Right kidney (tissue), 1 donor: ENCODE measurements around the gene ALDH16A1.

ENCODE experiments used
- DNase-seq: peaks from one replicate; pipeline ENCODE4 v3.0.0-alpha.2; 2016

Gene ALDH16A1

DNA sequence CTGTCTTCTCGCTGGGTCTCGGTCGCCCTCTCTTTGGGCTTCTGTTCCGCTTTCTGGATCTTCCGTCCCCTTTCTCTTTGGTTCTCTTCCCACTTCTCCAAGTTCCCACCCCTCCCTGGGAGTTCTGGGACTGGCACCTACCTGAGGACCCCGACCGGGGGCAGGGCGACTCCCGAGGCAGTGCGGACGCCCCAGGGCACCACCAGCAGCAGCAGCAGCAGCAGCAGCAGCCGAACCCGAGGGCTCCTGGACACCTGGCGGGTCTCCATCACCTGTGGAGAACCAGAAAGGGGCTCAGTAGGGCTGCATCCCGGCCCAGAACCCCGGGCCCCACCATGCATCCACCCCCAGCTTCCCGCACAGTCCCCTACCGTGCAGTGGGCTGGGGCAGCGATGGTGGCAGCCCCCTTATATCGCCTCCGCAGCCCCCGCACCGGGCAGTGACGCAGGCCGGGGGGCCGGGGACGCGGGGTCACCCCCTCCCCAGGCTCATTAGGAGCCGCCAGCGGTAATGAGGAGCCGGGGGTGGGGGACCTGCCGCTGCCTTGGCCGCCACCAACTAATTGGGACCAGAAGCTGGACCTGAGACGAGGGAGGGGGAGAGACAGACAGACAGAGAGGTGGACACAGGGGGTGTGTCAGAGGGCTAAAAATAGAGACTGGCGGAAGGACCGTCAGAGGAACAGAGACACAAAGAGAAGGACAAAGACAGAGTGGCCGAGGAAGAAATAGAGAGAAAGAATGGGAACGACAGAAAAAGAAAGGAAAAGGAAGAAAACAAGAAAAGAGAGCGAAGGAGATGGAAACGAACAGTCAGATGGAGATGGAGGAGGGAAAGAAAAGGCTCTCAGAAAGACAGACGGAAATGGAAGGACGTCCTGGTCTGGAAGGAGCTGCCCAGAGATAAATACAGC, 29.7 kb upstream of the ALDH16A1 start, which contains the start of gene PTH2:
TSS of gene PTH2 (minus strand) at position 371 of the 914 bp plus-strand sequence. CDS start at position 269, 102 bp downstream.
- no peak for DNase-seq

- no peak for DNase-seq
Measured at GRCh38 chr19:49423985-49424303, 29.1 kb upstream of the ALDH16A1 start.

GRCh38 chr19:49425178-49425577, 27.8 kb upstream of the ALDH16A1 start, which contains the start of gene GFY:
Gene GFY (plus strand): TSS chr19:49425388. CDS start chr19:49426431, 1,043 bp downstream.
- DNase-seq = no peak

GRCh38 chr19:49425922-49426592, 27.0 kb upstream of the ALDH16A1 start:
- DNase-seq = no peak

DNA sequence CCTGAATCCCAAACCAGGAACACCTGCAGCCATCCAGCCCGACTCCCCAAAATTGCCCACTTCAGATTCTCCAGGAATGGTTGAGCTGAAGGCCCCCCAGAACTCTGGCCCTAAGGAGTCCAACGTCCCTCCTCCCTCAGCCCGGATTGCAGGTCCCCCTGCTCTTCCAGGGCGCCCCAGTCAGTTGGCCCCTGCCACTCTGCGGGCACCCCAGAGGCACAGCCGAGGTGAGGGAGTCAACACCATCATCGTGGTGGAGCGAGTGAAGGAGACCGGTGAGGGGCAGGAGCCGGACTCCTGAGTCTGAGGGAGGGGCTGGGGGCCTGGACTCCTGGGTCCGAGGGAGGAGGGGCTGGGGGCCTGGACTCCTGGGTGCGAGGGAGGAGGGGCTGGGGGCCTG, 25.7 kb upstream of the ALDH16A1 start:
- DNase-seq = no peak

- no peak for DNase-seq
Measured at GRCh38 chr19:49427855-49428546, 25.0 kb upstream of the ALDH16A1 start.

DNA sequence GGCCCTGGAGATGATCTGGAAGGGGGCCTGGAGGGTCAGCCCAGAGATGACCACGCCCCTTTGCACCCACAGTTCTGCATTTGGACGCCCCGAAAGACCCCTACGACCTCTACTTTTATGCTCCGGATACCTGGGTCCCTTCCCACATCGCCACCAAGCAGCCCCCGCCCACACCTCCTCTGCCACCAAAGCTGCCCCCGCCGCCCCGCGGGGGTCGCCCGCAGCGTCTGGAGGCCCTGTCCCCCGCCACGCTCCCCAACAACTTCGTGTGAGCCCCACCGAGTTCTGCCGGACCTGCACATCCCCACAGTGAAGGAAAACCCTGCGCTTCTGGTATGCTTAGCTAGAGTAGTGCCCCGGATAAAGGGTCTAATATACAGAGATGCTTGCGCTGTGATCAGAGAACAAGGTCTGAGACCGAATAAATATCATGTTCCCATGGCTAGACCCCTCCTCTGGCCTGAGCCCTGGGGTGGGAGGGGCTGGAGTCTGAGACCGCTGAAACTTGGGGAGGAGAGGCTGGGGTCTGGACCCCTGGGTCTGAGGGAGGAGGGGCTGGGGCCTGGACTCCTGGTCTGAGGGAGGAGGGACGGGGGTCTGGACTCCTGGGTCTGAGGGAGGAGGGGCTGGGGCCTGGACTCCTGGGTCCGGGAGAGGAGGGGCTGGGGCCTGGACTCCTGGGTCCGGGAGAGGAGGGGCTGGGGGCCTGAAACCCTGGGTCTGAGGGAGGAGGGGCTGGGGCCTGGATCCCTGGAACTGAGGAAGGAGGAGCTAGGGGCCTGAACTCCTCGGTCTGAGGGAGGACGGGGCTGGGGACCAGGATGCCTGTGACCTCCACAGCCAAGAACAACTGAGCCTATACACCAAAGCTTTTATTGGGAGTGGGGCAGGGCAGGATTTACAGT, 24.2 kb upstream of the ALDH16A1 start:
- no peak for DNase-seq

GRCh38 chr19:49430172-49430677, 22.8 kb upstream of the ALDH16A1 start:
- no peak for DNase-seq

- DNase-seq = no peak
Measured at GRCh38 chr19:49430678-49431329, 22.2 kb upstream of the ALDH16A1 start.

- no peak for DNase-seq
Measured at GRCh38 chr19:49431330-49431749, 21.7 kb upstream of the ALDH16A1 start.

DNA sequence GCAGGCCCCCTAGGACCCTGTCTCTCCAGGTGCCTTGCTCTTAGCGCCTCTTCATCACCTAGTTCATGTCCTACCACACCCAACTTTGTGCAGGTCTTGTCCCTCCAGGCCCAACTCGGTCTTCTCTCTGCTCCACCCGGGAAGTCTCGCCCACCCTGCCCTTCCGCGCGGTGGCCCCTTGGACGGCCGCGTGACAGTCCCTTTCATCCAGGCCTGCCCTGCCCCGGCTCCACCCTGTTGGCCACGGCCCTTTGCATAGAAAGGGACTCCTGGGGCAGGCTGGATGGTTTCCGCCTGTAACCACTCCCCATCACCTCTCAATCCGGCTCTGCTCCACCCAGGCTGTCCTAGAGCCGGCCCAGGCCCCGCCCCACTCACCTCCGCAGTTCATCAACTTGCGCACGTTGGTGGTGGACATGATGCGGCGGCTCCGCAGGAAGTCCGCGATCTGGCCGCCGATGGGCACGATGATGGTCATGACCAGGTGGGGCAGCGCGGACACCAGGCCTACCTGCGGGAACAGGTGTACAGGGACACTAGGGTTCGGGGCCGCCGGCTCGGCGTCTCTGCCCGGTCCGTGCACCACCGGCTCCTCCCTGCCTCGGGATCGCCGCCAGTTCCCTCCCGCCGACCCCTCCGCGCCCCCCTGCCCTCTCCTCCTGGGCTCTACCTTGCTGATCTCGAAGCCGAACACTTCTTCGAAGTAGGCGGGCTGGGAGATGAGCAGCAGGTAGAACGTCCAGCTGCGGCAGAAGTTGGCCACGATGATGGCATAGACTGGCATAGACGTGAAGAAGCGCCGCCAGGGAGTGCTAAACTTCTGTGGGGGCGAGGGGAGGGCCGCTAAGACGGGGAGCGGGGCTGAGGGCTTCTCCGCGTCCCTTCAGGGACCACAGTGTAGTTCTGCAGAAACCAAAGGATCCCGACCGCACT, 20.6 kb upstream of the ALDH16A1 start:
- no peak for DNase-seq

DNA sequence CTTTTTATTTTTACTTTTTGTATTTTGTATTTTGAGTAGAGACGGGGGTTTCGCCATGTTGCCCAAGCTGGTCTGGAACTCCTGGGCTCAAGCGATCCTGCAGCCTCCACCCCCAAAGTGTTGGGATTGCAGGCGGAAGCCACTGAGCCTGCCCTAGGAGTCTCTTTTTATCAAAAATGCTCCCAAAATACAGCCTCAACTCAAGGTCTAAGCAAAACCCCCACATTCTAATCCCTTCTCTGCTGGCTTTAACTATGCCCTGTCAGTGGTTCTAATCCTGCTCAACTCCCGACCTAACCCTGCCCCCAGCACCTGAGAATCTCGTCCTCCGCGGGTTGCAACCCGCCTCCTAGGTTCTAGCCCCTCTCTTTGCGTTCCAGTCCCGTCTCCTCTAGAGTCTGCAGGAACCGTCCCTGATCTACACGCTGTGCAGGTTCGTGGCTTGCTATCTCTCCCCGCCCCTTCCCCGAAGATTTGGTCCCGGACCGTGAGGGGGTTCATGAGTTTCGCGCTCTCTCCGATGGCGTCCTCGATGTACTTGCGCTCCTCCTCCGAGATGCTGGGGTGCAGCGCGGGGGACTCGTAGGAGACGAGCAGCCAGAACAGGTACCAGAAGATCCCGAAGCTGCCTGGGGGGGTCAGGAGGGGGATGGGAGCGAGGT, 19.7 kb upstream of the ALDH16A1 start:
- no peak for DNase-seq

DNA sequence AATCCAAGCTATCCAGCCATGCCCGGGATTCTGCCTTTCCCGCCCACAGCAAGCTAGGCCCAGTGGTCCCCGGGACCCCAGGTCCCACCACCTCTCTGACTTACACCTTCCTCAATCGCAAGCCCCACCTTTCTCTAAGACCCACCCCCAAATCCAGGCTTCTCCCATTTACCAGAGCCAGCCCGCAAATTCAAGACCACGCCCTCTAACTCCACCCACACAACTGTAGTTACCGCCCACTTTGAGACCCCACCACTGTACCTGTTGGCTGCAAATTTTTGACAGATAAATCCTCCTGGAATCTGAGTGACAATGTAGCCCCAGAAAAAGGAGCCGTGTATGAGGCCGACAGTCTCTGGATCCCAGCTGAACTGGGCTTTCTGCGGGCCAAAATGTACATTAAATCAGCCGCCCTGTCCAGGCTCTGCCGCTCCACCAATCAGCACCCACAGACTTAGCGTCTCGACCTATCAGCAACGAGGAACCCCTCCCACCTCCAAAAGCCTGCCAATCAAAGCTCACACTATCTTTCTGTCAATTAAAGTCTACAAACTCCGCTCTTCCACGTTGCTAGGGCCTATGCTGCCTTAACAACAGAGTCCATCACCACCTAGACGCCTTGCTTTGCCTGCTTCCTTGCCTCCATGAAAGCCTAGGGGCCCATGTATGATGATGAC, 18.0 kb upstream of the ALDH16A1 start:
- no peak for DNase-seq

- DNase-seq = no peak
Measured at GRCh38 chr19:49435670-49436069, 17.4 kb upstream of the ALDH16A1 start.

GRCh38 chr19:49436381-49437017, 16.5 kb upstream of the ALDH16A1 start:
- DNase-seq = no peak

DNA sequence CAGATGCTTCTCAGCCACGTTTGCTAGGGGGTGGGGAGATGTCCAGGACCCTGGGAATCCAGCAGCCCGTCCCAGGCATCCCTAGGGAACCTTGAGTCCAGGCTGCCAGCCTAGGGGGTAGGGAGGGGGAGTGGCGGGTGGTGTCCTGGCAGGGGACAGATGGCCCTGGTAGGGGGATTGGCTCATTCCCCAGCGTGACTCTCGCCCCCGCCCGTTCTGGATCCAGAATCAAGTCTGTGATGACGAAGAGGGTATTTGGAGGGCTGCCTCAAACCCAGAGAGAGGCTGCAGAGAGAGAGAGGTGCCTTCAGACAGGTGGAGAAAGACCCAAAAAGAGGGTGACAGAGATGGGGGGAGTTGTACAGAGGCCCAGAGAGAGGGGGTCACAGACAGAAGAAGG, 15.8 kb upstream of the ALDH16A1 start:
- no peak for DNase-seq

DNA sequence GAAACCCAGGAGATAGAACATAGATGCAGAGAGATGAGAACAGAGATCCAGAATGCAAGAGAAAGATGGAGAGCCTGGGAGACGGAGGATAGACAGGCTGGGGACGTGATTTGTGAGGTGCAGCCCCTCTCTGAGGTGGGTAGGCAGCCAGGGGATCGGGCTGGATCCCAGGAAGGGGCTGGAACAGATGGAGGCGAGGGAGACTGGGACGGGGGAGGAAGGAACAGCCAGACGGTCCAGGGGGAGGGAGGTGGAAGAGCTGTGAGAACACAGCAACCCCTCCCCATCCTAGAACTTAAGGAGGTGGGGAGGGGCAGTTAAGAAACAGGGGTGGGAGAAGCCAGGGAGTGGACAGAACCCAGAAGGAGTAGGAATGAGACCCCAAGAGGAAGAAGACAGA, 14.8 kb upstream of the ALDH16A1 start:
- no peak for DNase-seq

- DNase-seq = no peak
Measured at GRCh38 chr19:49439836-49440235, 13.2 kb upstream of the ALDH16A1 start.
